HepG2 (cell line): Measurements from ENCODE around the gene RERE. TPM values are rescaled to one million over a fixed set of nuclear protein-coding genes. Genes with fewer than 3 reads are reported as not detected.
A peak's percentile ranks its signal among the peaks of the same experiment; 100 is the strongest.

Source experiments
- BCL3 ChIP-seq: sonication (generic); formaldehyde crosslinking; IDR thresholded peaks from 2 replicates; pipeline ENCODE4 v1.5.1; 2020; ENCODE audit warnings: mild to moderate bottlenecking, missing genetic modification reagents, moderate library complexity
- ERF ChIP-seq: IDR thresholded peaks from 2 replicates; pipeline ENCODE4 v1.6.1; 2018; ENCODE audit warnings: missing biosample characterization, missing genetic modification reagents
- MYC ChIP-seq: sonication (generic); formaldehyde crosslinking; IDR thresholded peaks from 2 replicates; pipeline ENCODE4 v1.9.0; 2021; ENCODE audit warnings: missing genetic modification reagents, borderline replicate concordance
- NFE2L2 ChIP-seq: fragments of 150-350 bp; IDR thresholded peaks from 2 replicates; pipeline ENCODE4 v1.6.1; 2014; ENCODE audit warnings: low read length
- PATZ1 ChIP-seq: sonication (generic); formaldehyde crosslinking; IDR thresholded peaks from 2 replicates; pipeline ENCODE4 v1.4.0; 2020; ENCODE audit warnings: missing genetic modification reagents
- PAWR ChIP-seq: sonication (generic); formaldehyde crosslinking; IDR thresholded peaks from 2 replicates; pipeline ENCODE4 v1.4.0; 2020; ENCODE audit warnings: missing genetic modification reagents, mild to moderate bottlenecking, borderline replicate concordance
- SAP130 ChIP-seq: IDR thresholded peaks from 2 replicates; pipeline ENCODE4 v1.6.1; 2016; ENCODE audit warnings: low read depth
- SMARCE1 ChIP-seq: fragments of 450-650 bp; IDR thresholded peaks from 2 replicates; pipeline ENCODE4 v1.6.1; 2017; ENCODE audit warnings: borderline replicate concordance
- SNAI1 ChIP-seq: sonication (generic); formaldehyde crosslinking; IDR thresholded peaks from 2 replicates; pipeline ENCODE4 v1.5.0; 2020; ENCODE audit warnings: mild to moderate bottlenecking, missing genetic modification reagents, borderline replicate concordance
- ZNF337 ChIP-seq: sonication (generic); formaldehyde crosslinking; IDR thresholded peaks from 2 replicates; pipeline ENCODE4 v1.5.1; 2020; ENCODE audit warnings: missing genetic modification reagents, low read depth, mild to moderate bottlenecking, borderline replicate concordance
- ZNF563 ChIP-seq: sonication (generic); formaldehyde crosslinking; IDR thresholded peaks from 2 replicates; pipeline ENCODE4 v1.8.0; 2022; ENCODE audit warnings: mild to moderate bottlenecking, moderate library complexity, missing genetic modification reagents
- polyA plus RNA-seq, 8 experiments: library from polyadenylated mRNA; depleted of rRNA in 3 of 8; stranded (reverse) in 7 of 8; unstranded in 1 of 8; fragments of >200 nt; fragmentation: Illumina TruSeq in 4 of 8; extraction: Trizol in 4 of 8; gene quantifications; 2 replicates each; pipeline versions ENCODE4 v1.2.1 to v1.2.3, GENCODE V29; 2011 to 2016; ENCODE audit warnings: low read depth in 4 of 8, missing spikeins in 1 of 8, mixed read lengths in 1 of 8; ENCODE audit not compliant: insufficient read depth in 1 of 8
- total RNA-seq, 5 experiments: library from RNA; depleted of rRNA; stranded (reverse); fragments of >200 nt; fragmentation: Illumina TruSeq; extraction: Trizol; gene quantifications; 2 replicates each; pipeline ENCODE4 v1.2.3, GENCODE V29; 2016; ENCODE audit warnings: low read depth in 1 of 5
- TF ChIP-seq, protein P1 (sequence below): sonication (generic); formaldehyde crosslinking; IDR thresholded peaks from 2 replicates; pipeline ENCODE4 v1.5.0; 2020; ENCODE audit warnings: mild to moderate bottlenecking, missing genetic modification reagents, borderline replicate concordance
- TF ChIP-seq, protein P2 (sequence below): sonication (generic); formaldehyde crosslinking; IDR thresholded peaks from 2 replicates; pipeline ENCODE4 v1.4.0; 2020; ENCODE audit warnings: mild to moderate bottlenecking, missing genetic modification reagents, borderline replicate concordance

Gene RERE
- total and polyA plus RNA-seq, 2 of the 13 experiments (the other 11 are each of a cell fraction or from before 2014, with no cell fraction given), result 18.3 to 21.9 TPM

- TF ChIP-seq ZNF337 (CRISPR knock-in tag) (no peak), ZNF563 (no peak), SNAI1 (0 out of 2 replicates have a peak, but pooled peaks have one; percentile 17), NFE2L2 (no peak), PAWR (CRISPR knock-in tag) (no peak), MYC (CRISPR knock-in tag) (no peak), SAP130 (CRISPR knock-in tag) (0 out of 2 replicates have a peak, but pooled peaks have one; percentile 15), PATZ1 (no peak), ERF (CRISPR knock-in tag) (peak; percentile 42; the same call in 1 of the 2 replicates), BCL3 (CRISPR knock-in tag) (no peak), SMARCE1 (no peak)
- TF ChIP-seq, protein P1, sequence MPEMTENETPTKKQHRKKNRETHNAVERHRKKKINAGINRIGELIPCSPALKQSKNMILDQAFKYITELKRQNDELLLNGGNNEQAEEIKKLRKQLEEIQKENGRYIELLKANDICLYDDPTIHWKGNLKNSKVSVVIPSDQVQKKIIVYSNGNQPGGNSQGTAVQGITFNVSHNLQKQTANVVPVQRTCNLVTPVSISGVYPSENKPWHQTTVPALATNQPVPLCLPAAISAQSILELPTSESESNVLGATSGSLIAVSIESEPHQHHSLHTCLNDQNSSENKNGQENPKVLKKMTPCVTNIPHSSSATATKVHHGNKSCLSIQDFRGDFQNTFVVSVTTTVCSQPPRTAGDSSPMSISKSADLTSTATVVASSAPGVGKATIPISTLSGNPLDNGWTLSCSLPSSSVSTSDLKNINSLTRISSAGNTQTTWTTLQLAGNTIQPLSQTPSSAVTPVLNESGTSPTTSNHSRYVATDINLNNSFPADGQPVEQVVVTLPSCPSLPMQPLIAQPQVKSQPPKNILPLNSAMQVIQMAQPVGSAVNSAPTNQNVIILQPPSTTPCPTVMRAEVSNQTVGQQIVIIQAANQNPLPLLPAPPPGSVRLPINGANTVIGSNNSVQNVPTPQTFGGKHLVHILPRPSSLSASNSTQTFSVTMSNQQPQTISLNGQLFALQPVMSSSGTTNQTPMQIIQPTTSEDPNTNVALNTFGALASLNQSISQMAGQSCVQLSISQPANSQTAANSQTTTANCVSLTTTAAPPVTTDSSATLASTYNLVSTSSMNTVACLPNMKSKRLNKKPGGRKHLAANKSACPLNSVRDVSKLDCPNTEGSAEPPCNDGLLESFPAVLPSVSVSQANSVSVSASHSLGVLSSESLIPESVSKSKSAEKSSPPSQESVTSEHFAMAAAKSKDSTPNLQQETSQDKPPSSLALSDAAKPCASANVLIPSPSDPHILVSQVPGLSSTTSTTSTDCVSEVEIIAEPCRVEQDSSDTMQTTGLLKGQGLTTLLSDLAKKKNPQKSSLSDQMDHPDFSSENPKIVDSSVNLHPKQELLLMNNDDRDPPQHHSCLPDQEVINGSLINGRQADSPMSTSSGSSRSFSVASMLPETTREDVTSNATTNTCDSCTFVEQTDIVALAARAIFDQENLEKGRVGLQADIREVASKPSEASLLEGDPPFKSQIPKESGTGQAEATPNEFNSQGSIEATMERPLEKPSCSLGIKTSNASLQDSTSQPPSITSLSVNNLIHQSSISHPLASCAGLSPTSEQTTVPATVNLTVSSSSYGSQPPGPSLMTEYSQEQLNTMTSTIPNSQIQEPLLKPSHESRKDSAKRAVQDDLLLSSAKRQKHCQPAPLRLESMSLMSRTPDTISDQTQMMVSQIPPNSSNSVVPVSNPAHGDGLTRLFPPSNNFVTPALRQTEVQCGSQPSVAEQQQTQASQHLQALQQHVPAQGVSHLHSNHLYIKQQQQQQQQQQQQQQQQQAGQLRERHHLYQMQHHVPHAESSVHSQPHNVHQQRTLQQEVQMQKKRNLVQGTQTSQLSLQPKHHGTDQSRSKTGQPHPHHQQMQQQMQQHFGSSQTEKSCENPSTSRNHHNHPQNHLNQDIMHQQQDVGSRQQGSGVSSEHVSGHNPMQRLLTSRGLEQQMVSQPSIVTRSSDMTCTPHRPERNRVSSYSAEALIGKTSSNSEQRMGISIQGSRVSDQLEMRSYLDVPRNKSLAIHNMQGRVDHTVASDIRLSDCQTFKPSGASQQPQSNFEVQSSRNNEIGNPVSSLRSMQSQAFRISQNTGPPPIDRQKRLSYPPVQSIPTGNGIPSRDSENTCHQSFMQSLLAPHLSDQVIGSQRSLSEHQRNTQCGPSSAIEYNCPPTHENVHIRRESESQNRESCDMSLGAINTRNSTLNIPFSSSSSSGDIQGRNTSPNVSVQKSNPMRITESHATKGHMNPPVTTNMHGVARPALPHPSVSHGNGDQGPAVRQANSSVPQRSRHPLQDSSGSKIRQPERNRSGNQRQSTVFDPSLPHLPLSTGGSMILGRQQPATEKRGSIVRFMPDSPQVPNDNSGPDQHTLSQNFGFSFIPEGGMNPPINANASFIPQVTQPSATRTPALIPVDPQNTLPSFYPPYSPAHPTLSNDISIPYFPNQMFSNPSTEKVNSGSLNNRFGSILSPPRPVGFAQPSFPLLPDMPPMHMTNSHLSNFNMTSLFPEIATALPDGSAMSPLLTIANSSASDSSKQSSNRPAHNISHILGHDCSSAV (CRISPR knock-in tag), result no peak
- TF ChIP-seq, protein P2, sequence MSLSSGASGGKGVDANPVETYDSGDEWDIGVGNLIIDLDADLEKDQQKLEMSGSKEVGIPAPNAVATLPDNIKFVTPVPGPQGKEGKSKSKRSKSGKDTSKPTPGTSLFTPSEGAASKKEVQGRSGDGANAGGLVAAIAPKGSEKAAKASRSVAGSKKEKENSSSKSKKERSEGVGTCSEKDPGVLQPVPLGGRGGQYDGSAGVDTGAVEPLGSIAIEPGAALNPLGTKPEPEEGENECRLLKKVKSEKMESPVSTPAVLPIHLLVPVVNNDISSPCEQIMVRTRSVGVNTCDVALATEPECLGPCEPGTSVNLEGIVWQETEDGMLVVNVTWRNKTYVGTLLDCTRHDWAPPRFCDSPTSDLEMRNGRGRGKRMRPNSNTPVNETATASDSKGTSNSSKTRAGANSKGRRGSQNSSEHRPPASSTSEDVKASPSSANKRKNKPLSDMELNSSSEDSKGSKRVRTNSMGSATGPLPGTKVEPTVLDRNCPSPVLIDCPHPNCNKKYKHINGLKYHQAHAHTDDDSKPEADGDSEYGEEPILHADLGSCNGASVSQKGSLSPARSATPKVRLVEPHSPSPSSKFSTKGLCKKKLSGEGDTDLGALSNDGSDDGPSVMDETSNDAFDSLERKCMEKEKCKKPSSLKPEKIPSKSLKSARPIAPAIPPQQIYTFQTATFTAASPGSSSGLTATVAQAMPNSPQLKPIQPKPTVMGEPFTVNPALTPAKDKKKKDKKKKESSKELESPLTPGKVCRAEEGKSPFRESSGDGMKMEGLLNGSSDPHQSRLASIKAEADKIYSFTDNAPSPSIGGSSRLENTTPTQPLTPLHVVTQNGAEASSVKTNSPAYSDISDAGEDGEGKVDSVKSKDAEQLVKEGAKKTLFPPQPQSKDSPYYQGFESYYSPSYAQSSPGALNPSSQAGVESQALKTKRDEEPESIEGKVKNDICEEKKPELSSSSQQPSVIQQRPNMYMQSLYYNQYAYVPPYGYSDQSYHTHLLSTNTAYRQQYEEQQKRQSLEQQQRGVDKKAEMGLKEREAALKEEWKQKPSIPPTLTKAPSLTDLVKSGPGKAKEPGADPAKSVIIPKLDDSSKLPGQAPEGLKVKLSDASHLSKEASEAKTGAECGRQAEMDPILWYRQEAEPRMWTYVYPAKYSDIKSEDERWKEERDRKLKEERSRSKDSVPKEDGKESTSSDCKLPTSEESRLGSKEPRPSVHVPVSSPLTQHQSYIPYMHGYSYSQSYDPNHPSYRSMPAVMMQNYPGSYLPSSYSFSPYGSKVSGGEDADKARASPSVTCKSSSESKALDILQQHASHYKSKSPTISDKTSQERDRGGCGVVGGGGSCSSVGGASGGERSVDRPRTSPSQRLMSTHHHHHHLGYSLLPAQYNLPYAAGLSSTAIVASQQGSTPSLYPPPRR (CRISPR knock-in tag), result no peak
These were observed 519 bp downstream of the RERE start (continued) for GRCh38 chr1:8816831-8817411.
